Loucy (cell line): Measurements from ENCODE around the gene LACTB.

Experiments
- H2AFZ ChIP-seq: fragments of 200-600 bp; sonication (generic); 2 replicates; pipeline ENCODE4 v1.6.0; 2016; ENCODE audit warnings: antibody characterized with exemption, mild to moderate bottlenecking, low read length, moderate library complexity
- H3F3A ChIP-seq: fragments of 200-600 bp; 2 replicates; pipeline ENCODE4 v1.6.0; 2016; ENCODE audit warnings: antibody characterized with exemption, low read depth, mild to moderate bottlenecking
- H3K27me3 ChIP-seq: fragments of 200-600 bp; sonication (generic); 2 replicates; pipeline ENCODE4 v1.6.1; 2014; ENCODE audit warnings: low read length, mild to moderate bottlenecking; ENCODE audit not compliant: insufficient read depth, poor library complexity, severe bottlenecking
- H3K36me3 ChIP-seq: fragments of 200-600 bp; sonication (generic); 2 replicates; pipeline ENCODE4 v1.6.1; 2016; ENCODE audit warnings: low read length; ENCODE audit not compliant: insufficient read depth
- H3K4me1 ChIP-seq: fragments of 200-600 bp; sonication (generic); 2 replicates; pipeline ENCODE4 v1.5.1; 2014; ENCODE audit warnings: low read length, mild to moderate bottlenecking; ENCODE audit not compliant: insufficient read depth, poor library complexity, severe bottlenecking
- H3K4me2 ChIP-seq: fragments of 200-600 bp; sonication (generic); 2 replicates; pipeline ENCODE4 v1.6.0; 2014; ENCODE audit warnings: antibody characterized with exemption, low read length, low read depth, mild to moderate bottlenecking; ENCODE audit not compliant: poor library complexity, severe bottlenecking
- H3K4me3 ChIP-seq: fragments of 200-600 bp; sonication (generic); 2 replicates; pipeline ENCODE4 v1.5.1; 2014; ENCODE audit warnings: low read length, mild to moderate bottlenecking, mixed read lengths; ENCODE audit not compliant: poor library complexity, severe bottlenecking
- H3K79me2 ChIP-seq: fragments of 200-600 bp; sonication (generic); 2 replicates; pipeline ENCODE4 v1.6.1; 2014; ENCODE audit warnings: low read length; ENCODE audit not compliant: insufficient read depth
- H3K9ac ChIP-seq: fragments of 200-600 bp; sonication (generic); 2 replicates; pipeline ENCODE4 v1.6.0; 2014; ENCODE audit warnings: mild to moderate bottlenecking, low read depth, low read length, moderate library complexity; ENCODE audit not compliant: poor library complexity, severe bottlenecking
- H3K9me2 ChIP-seq: fragments of 200-600 bp; sonication (generic); replicated peaks from 2 replicates; pipeline ENCODE4 v1.6.1; 2016; ENCODE audit warnings: low read depth, low read length, mixed read lengths
- H3K9me3 ChIP-seq: fragments of 200-600 bp; sonication (generic); 2 replicates; pipeline ENCODE4 v1.6.1; 2014; ENCODE audit warnings: mild to moderate bottlenecking, antibody characterized with exemption, low read length, low read depth; ENCODE audit not compliant: insufficient read depth
- H4K20me1 ChIP-seq: fragments of 200-600 bp; sonication (generic); 2 replicates; pipeline ENCODE4 v1.6.0; 2014; ENCODE audit warnings: antibody characterized with exemption, low read length, mild to moderate bottlenecking; ENCODE audit not compliant: insufficient read depth, poor library complexity, severe bottlenecking
- CTCF ChIP-seq: fragments of 200-600 bp; sonication (generic); conservative IDR thresholded peaks from 2 replicates; pipeline ENCODE4 v1.5.1; 2014; ENCODE audit warnings: mild to moderate bottlenecking, antibody characterized with exemption, low read length
- EZH2phosphoT487 ChIP-seq: fragments of 200-600 bp; IDR thresholded peaks from 2 replicates; pipeline ENCODE4 v1.6.1; 2018; ENCODE audit warnings: antibody characterized with exemption, mild to moderate bottlenecking, moderate library complexity, borderline replicate concordance

The LACTB gene

GRCh38 chr15:63163217-63163616 is 41.6 kb downstream of the LACTB start:
- Histone ChIP-seq H3K4me2 (no peak overlapping the region), H3K27me3 (no peaks in the 10 kb centered on the region), H3K79me2 (no peaks in the 10 kb centered on the region), H3K36me3 (no peaks in the 10 kb centered on the region), H4K20me1 (no peaks in the 10 kb centered on the region), H3K4me1 (peaks cover 6% of the 10 kb centered on the region), H3K4me3 (no peak overlapping the region), H3K9me2 (no peaks in the 10 kb centered on the region), H3K9ac (no peak overlapping the region), H3K9me3 (no peaks in the 10 kb centered on the region), H2AFZ (no peak overlapping the region), H3F3A (no peaks in the 10 kb centered on the region)
- TF ChIP-seq CTCF (no peak), EZH2phosphoT487 (no peak)

- no peaks in the 10 kb centered on the region for H3K27me3 ChIP-seq
- no peak for TF ChIP-seq EZH2phosphoT487
- no peak overlapping the region for H3K4me2 ChIP-seq
- no peaks in the 10 kb centered on the region for H3K9me3 ChIP-seq
- H3K79me2 ChIP-seq = no peaks in the 10 kb centered on the region
- H3K4me1 ChIP-seq = peaks cover 6% of the 10 kb centered on the region
- H3K9ac ChIP-seq = no peak overlapping the region
- no peaks in the 10 kb centered on the region for H4K20me1 ChIP-seq
- no peak overlapping the region for H3K4me3 ChIP-seq
- no peaks in the 10 kb centered on the region for H3F3A ChIP-seq
- H3K36me3 ChIP-seq = no peaks in the 10 kb centered on the region
- H3K9me2 ChIP-seq = no peaks in the 10 kb centered on the region
- no peak overlapping the region for H2AFZ ChIP-seq
Measured at GRCh38 chr15:63165166-63165859, 43.7 kb downstream of the LACTB start.

GRCh38 chr15:63166219-63166618 is 44.6 kb downstream of the LACTB start:
- no peaks in the 10 kb centered on the region for H3K9me2 ChIP-seq
- no peaks in the 10 kb centered on the region for H3K79me2 ChIP-seq
- peak overlapping the region; percentile 31 for H3K4me2 ChIP-seq
- no peaks in the 10 kb centered on the region for H3K27me3 ChIP-seq
- no peaks in the 10 kb centered on the region for H3K9me3 ChIP-seq
- H2AFZ ChIP-seq = peak overlapping the region; percentile 85
- H3K4me3 ChIP-seq = no peak overlapping the region
- H3K9ac ChIP-seq = no peak overlapping the region
- no peaks in the 10 kb centered on the region for H4K20me1 ChIP-seq
- no peaks in the 10 kb centered on the region for H3F3A ChIP-seq
- no peaks in the 10 kb centered on the region for H3K36me3 ChIP-seq
- peaks cover 6% of the 10 kb centered on the region for H3K4me1 ChIP-seq
- TF ChIP-seq CTCF (peak; percentile 70), EZH2phosphoT487 (no peak)

GRCh38 chr15:63169788-63170187 is 48.1 kb downstream of the LACTB start:
- no peaks in the 10 kb centered on the region for H3K9me2 ChIP-seq
- peak overlapping the region; percentile 32; the same call in 1 of the 2 replicates for H2AFZ ChIP-seq

More at GRCh38 chr15:63169788-63170187, 48.1 kb downstream of the LACTB start:
- H3K4me1 ChIP-seq = peaks cover 6% of the 10 kb centered on the region
- no peak overlapping the region for H3K4me2 ChIP-seq
- no peak overlapping the region for H3K4me3 ChIP-seq
- H3K36me3 ChIP-seq = no peaks in the 10 kb centered on the region
- no peaks in the 10 kb centered on the region for H3K27me3 ChIP-seq
- H4K20me1 ChIP-seq = no peaks in the 10 kb centered on the region
- H3F3A ChIP-seq = no peaks in the 10 kb centered on the region
- H3K79me2 ChIP-seq = no peaks in the 10 kb centered on the region
- TF ChIP-seq EZH2phosphoT487 = no peak
- no peak for TF ChIP-seq CTCF
- H3K9me3 ChIP-seq = no peaks in the 10 kb centered on the region
- no peak overlapping the region for H3K9ac ChIP-seq
